Amniotic stem cell (primary cell): ENCODE measurements around the gene PEX11G.

Source experiments
- DNase-seq: peaks from one replicate; lab custom pipeline; 2025; lab: John Stamatoyannopoulos, UW

PEX11G gene

DNA sequence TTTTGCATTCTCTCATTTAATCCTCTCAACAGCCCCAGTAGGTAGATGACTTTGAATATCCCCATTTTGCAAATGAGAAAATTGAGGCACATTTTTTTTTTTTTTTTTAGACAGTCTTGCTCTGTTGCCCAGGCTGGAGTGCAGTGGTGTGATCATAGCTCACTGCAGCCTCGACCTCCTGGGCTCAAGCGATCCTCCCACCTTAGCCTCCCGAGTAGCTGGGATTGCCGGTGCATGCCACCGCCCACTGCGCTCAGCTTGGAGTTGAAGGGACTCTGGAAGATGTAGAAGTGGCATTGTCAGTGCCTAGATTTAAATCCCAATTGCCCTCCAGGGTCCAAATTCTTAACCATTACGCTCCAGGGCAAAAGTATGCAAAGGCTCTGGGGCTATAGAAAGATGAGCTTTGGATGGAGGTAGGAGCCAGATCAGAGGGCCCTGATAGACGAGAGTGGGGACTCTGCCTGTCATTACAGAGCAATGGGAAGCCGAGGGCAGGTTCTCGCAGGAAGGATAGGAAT lies 32.8 kb upstream of the PEX11G start:
- DNase-seq: no peak

DNA sequence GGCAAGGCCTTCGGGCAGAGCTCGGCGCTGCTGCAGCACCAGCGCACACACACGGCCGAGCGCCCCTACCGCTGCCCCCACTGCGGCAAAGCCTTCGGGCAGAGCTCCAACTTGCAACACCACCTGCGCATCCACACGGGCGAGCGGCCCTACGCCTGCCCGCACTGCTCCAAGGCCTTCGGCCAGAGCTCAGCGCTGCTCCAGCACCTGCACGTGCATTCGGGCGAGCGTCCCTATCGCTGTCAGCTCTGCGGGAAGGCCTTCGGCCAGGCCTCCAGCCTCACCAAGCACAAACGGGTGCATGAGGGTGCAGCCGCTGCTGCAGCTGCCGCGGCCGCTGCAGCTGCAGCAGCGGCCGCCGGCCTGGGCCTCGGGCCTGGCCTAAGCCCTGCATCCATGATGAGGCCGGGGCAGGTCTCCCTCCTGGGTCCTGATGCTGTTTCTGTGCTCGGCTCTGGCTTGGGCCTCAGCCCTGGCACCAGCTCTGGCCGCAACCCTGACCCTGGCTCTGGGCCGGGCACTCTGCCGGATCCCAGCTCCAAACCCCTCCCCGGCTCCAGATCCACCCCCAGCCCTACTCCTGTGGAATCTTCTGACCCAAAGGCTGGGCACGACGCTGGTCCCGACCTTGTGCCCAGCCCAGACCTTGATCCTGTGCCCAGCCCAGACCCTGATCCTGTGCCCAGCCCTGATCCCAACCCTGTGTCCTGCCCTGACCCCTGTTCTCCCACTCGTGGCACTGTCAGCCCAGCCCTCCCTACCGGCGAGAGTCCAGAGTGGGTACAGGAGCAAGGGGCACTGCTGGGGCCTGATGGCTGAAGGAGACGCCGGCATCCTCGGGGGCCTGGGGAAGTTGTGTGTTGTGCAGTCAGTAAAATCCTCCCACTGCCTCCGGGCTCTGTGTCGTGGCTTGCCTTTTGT lies 31.6 kb upstream of the PEX11G start:
- DNase-seq: no peak

DNA sequence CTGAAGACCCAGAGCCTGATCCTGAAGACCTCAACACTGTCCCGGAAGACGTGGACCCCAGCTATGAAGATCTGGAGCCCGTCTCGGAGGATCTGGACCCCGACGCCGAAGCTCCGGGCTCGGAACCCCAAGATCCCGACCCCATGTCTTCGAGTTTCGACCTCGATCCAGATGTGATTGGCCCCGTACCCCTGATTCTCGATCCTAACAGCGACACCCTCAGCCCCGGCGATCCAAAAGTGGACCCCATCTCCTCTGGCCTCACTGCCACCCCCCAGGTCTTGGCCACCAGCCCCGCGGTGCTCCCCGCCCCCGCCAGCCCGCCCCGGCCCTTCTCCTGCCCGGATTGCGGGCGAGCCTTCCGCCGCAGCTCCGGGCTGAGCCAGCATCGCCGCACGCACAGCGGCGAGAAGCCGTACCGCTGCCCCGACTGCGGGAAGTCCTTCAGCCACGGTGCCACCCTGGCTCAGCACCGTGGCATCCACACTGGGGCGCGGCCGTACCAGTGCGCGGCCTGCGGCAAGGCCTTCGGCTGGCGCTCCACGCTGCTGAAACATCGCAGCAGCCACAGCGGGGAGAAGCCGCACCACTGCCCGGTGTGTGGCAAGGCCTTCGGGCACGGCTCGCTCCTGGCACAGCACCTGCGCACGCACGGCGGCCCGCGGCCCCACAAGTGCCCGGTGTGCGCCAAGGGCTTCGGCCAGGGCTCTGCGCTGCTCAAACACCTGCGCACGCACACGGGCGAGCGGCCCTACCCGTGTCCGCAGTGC lies 30.7 kb upstream of the PEX11G start:
- DNase-seq: no peak

DNA sequence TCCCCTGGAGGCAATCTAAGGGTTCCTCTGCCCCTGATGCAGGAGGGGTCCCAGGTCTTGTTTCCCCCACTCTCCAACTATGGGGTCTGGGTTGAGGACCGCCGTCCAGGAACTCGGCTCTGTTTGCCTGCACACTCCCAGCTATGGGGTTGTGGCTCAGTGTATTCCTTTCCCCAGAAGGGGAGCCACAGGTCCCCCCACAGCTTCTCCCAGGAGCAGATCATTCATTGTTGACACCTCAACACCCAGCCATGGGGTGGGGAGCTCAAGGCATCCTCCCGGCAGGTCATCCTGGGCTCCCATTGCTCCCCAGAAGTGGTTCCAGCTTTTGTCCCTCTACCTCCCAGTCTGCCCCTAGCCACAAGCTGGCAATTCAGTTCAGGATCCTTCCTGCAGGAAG lies 28.0 kb upstream of the PEX11G start:
- DNase-seq: no peak

DNA sequence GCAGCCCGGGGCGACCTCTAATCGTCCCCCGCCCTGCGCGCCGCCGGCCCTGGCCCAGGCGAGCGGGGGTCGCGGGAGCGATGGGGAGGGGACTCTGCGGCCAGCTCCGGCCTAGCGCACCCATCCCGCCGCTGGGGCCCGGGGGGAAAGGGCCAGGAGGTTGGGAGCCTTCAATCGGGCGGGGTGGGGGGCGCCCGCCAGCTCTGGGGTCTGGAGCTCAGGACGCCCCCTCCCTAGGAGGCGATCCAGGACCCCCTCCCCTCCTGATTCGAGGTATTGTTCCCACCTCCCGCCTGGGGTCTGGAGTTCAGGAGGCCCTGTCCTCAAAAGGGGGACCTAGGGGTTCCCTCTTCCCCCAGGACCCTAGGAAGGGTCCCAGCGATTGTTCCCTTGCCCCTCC lies 27.5 kb upstream of the PEX11G start:
- DNase-seq: no peak

DNA sequence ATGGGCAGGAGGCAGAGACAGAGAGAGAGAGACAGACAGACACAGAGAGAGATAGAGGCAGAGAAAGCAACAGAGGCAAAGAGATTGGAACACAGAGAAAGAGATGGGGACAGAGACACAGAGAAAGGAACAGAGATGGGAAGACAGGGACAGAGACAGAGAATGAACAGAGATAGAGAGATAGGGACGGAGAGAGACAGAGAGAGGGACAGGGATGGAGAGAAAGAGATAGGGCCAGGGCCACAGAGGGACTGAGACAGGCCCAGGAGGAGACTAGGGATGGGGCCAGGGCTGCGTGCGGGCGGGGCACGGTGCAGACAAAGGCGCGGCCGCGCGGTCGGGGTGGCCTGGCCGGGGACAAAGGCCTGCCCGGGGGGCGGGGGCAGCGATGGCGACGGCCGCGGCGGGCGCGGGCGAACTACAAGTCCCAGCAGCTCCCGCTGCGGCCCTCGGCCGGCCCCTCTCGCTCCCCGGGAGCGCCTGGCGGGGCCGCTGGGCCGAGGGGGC lies 26.9 kb upstream of the PEX11G start, which contains the start of gene ZNF358:
ZNF358 (plus strand) TSS at position 459 of the 507 bp plus-strand sequence. CDS start 3,140 bp downstream, outside the sequence.
- DNase-seq: no peak

DNA sequence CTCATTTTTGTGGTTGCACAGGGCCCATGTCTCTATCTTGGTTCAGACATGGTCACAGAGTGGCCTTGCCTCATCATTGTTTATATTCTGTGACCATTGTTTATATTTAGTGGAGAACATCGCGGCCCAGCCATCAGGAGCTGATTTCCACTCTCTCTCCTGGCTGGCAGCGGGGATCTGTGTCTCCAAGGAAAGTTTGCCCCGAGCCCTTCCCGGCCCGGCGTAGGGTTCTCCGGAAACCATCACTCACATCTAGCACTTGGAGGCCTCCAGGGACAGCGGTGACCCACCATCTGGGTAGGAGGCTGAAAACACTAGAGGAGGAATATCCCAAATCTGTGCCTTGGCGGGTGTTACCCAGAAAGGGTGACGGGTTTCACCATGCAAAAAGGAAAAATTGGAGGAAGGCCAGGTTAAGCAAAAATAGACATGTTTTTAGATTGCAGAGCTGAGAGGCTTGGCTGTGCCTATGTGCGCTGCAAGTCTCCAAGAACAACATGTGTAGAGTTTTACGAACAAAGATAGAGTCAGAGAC lies 26.3 kb upstream of the PEX11G start:
- DNase-seq: no peak

DNA sequence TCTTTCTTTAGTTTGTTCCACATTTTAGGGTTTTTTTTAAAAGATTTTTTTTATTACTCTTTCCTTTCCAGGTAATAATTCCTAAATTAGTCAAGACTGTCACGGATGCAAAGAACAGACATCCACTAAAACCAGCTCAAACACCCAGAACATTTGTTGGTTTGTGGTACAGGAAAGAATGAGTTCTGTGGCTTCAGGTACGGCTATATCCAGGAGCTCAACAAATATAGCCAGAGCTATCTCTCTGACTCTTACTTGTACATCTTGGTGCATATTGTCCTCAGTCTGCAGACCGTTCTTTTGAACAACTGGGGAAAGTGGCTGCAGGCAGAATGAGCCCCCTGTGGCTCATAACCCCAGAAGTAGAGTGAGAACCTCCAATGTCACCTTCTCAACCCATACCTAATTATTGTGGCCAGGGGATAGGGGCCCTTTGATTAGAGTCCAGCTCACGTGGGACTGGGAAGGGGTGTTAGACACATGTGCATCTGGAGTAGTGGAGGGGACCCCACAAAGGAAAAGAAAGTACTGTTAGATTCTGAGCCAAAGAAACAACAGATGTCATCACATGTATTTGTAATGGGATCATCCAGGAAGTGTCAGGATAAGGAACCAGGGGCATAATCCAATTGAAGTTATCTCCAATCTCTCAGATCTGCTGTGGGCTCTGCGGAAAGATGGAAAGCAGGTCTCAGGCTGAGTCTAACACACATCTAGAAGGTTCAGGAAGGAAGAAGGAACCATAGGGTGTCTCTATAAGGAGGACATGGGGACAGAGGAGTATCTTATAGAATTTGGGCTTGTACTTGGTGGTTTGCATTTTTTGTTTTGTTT lies 25.2 kb upstream of the PEX11G start:
- DNase-seq: no peak

DNA sequence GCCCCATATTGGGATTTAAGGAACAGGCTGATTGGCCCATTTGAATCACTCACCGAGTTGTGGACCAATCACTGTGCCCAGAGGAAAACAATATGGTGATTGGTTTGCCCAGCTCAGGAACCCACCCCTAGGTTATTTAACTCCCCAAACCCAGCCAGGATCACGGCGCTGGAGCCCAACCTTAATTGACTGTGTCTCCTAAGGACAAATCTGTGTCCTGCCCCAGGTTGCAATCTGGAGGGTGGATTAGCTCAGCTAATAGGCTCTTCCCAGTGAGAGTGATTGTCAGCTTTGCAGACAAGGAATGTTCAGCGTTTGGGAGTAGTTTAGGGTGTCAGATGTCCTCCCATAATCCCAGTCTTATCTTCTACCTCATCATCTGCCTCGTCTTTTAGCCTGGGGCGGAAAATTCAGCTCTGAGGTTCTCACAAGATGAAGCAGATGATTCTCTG lies 23.6 kb upstream of the PEX11G start:
- no peak for DNase-seq

DNA sequence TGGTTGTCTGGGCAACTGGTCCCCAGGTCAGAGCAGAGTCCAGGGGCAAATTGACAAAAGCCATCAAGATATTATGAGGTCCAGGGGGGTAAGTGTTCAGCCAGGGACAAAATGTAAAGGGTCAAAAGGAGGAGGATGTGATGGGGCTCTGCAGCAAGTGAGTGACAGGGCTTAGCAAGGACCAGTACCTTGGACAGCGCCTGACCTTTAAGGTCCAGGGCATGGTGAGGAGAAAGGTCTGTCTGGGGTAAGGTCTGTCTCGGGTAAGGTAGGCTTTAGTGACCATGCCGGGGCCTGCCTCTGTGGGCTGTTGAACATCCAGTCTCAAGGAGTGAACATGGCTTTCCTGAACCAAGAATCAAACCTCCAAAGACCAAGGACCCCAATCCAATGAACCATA lies 20.8 kb upstream of the PEX11G start:
- DNase-seq: no peak

DNA sequence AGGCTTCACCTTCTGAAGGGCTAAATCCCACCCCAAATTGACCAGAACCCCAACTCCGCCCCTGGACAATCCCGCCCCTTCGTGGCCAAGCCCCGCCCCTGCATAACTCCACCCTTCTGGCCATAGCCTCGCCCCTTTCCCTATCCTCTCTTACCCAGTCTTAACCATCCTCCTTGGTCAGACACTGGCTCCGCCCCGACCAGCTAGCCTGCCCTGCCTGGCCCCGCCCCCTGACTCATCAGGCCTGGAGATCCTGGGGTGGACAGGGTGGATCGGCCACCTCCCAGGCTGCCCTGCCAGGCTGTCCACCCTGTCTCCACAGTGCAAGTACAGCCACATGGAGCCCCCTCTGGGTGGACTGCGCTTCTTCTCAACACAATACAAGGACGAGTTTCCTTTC lies 19.0 kb upstream of the PEX11G start:
- DNase-seq: peak; percentile 43

DNA sequence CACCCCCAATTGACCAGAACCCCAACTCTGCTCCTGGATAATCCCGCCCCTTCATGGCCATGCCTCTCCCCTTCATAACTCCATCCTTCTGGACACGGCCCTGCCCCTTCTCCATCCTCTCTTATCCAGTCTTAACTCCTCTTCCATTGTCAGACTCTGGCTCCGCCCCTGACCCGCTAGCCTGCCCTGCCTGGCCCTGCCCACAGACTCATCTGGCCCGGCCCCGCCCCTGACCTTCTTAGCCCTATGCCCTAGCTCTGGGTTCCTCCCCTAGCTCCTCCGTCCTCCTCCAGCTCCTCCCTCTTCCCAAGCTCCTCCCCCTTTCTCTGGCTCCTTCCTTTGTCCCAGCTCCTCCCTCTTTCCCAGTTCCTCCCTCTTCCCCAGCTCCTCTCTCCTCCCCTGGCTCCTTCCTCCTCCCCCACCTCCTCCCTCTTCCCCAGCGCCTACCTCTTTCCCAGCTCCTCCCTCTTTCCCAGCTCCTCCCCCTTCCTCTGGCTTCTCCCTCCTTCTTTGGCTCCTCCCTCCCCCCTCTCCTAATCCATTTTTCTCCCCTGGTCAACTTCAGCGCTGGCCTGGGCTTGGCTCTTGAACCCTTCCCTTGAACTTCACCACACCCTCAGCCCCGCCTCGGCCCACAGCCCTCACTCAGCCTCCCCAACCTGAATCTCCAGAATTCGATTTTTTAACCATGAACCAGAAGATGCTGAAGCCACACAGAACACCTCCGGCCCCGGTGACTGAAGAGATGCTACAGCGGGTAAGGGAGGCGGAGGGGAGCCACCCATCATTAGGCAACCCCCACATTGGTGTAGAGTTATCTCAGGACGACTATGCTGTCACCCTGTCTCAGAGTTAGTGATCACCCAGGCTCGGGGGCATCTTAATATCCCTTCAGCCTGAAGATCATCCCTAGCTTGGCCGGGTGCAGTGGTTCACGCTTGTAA lies 17.8 kb upstream of the PEX11G start:
- DNase-seq: no peak

DNA sequence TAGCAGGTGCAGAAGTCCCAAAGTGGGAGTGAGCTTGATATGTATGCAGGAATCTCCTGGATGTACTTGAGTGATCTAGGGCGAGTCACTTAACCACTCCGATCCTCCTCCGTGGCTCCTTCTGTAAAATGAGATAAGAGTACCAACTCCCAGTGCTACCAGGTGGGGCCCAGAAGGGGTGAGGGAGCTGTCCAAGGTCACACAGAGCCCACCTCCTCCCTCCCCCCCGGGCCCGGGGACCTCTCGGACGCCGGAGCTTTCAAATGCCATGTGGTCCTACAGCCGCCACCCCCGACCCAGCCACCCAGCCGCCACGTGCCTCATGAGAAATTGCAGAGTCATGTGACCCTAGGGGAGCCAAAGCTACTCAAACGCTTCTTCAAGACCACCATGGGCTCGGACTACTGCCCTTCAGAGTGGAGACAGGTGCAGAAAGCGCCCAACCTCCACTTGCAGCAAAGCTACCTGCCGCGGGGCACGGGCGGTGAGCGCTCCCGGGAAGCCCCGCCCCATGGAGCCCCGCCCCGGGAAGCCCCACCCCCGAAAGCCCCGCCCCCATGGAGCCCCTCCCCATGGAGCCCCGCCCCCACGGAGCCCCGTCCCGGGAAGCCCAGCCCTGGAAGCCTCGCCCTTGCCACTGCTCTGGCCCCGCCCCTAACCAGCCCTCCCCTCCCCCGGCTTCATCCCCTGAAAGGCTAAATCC lies 17.0 kb upstream of the PEX11G start:
- no peak for DNase-seq

DNA sequence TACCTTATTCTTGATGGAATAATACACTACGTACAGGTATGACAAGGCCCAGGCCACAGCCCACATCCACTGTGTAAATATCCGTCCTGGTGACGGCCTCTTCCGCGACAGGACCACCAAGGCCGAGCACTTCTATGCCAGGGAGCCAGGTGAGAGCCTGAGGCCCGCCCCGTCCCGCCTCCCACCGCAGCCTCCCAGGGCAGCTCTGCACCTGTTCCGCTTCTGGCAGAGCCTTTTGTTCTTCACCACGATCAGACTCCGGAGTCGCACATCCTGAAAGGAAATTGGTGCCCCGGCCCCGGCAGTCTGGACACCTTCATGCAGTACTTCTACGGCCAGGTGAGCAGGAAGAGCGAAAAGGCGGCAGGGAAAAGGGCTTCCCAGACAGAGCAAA lies 16.4 kb upstream of the PEX11G start:
- no peak for DNase-seq

DNA sequence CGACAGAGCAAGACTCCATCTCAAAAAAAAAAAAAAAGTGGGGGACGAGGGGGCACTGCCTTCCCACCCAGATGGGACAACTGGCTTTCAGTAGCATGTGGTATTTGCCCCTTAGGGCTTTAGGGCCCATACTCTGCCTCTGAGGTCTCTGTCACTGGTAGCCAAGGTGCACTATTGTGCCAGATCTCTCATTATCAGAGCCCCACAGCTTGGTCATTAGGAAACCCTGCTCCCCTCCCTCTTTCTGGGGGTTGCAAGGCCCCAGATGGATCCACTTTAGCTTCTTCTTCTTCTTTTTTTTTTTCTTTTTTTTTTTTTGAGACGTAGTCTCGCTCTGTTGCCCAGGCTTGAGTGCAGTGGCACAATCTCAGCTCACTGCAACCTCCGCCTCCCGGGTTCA lies 15.8 kb upstream of the PEX11G start:
- no peak for DNase-seq

DNA sequence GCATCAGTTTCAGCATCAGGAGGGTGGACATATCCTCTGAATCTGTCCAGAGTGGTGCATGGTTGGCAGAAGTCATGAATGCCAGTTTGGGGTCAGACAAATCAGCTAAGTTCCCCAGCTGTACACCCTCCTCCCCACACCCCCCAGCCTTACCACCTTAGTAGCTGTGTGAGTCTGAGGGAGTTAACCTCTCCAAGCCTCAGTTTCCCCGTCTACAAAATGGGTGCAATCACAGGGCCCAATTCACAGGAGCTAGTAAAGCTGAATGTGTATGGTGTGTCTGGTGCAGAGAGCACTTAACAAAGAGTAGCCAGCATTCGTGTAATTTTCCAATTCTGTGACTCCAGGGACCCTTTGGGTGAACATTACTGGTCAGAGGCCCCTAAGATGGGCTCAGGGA lies 13.7 kb upstream of the PEX11G start:
- DNase-seq: no peak

DNA sequence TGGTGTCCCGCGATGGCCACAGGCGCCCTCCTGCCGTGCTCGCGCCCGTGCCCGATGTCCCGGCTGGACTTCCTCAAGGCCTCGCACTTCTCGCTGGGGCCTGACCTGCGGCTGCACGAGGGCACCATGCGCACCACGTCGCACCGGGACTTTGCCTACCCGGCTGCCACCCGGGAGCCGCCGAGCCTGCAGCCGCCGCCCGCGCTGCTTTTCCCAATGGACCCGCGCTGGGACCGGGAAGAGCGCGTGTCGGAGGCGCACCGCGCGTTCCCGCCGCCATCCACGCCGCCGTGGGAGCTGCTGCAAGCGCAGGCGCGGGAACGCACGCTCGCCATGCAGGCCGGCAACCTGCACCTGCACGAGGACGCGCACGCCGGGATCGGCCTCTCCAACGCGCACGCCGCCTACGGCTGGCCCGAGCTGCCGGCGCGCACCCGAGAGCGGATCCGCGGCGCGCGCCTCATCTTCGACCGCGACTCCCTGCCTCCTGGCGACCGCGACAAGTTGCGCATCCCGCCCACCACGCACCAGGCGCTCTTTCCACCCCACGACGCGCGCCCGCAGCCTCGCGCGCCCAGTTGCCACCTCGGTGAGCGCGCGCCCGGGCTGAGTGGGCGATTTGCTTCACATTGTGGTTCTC lies 12.1 kb upstream of the PEX11G start:
- DNase-seq: no peak

DNA sequence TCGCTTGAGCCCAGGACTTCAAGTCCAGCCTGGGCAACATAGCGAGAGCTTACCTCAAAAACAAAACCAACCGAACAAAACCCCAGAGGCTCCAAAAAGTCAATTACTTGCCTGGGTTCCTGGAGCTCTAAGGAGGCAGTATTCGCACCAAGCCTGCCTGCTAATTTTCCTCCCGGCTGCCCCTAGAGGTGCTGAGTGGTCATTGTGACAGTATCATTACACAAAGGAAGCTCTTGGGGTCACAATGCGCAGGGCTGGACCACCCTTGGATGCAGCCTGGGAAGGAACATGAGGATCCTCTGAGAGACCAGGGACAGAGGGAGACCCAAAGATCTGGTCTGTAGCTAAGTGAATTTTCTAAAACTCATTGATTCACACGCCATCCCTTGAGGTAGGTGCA lies 8.5 kb upstream of the PEX11G start:
- DNase-seq: no peak

DNA sequence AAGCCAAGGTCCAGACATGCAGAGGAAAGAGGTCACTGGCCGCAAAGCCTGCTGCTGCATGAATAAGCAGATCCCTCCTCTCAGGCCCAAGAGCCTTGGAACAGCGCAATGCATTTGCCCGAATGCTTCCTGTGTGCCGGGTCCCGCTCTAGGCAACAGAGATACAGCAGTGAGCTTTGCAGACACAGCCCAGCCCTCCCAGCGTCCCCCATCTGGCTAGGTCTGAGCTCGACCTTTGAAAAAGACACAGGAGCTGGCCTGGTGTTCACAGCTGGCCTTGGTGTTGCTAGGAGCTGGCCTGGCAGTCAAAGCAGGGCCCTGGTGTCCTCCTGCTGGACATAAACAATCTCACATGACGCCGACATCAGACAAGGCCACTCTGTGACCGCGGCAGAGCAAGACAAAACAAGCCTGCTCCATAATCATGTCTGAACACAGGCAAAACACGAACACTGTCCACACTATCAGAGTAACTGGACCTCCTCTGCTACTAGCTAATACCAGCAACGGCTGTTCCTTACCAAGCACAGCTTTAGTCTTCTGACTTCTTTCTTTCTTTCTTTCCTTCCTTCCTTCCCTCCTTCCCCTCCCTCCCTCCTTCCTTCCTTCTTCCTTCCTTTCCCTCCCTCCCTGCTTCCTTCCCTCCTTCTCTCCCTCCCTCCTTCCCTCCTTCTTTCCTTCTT lies 5.7 kb upstream of the PEX11G start:
- DNase-seq: no peak
